IMR-90 (cell line): ENCODE measurements around the gene JAKMIP1. TPM values are rescaled to one million over a fixed set of nuclear protein-coding genes. Genes with fewer than 3 reads are reported as not detected.

Experiments
- ATAC-seq: fragments of 200-7000 bp; cut with Tn5 transposase; 2 replicates; pipeline ENCODE4 v1.9.1; 2020; ENCODE audit warnings: low read depth, mild to moderate bottlenecking, moderate library complexity
- BruUV-seq: library from RNA; stranded (reverse); fragments of 400-500 nt; replicated peaks from 2 replicates; lab custom pipeline; 2021; lab: Mats Ljungman, UMichigan
- CTCF ChIA-PET: fragments of 300-600 bp; formaldehyde crosslinking; extraction: SDS; loops from one replicate; lab custom pipeline; 2021; ENCODE audit warnings: antibody characterized with exemption; lab: Yijun Ruan, JAX
- POLR2A ChIA-PET: fragments of 300-600 bp; sonication (Branson Sonifier 250); formaldehyde crosslinking; loops from one replicate; lab custom pipeline; 2022; ENCODE audit warnings: antibody characterized with exemption; ENCODE audit not compliant: unreplicated experiment; lab: Charles Lee
- DNase-seq: peaks from one replicate; pipeline ENCODE4 v3.0.0; 2013
- H2AFZ ChIP-seq: replicated peaks from 2 replicates; pipeline ENCODE3; 2013; ENCODE audit warnings: low read length, mild to moderate bottlenecking; ENCODE audit not compliant: poor library complexity
- H2AK5ac ChIP-seq: 2 replicates; pipeline ENCODE4 v1.6.1; 2013; ENCODE audit warnings: low read depth, low read length, inconsistent platforms
- H2AK9ac ChIP-seq: replicated peaks from 2 replicates; pipeline ENCODE3; 2013; ENCODE audit warnings: mild to moderate bottlenecking, low read depth, low read length, moderate library complexity; ENCODE audit not compliant: poor library complexity
- H2BK120ac ChIP-seq: 2 replicates; pipeline ENCODE4 v1.6.1; 2013; ENCODE audit warnings: low read depth, low read length, inconsistent platforms
- H2BK15ac ChIP-seq: 3 replicates; pipeline ENCODE4 v1.6.1; 2013; ENCODE audit warnings: low read depth, low read length, inconsistent platforms
- H2BK20ac ChIP-seq: 2 replicates; pipeline ENCODE4 v1.6.1; 2013; ENCODE audit warnings: low read depth, mild to moderate bottlenecking, inconsistent platforms, low read length, moderate library complexity
- H2BK5ac ChIP-seq: 2 replicates; pipeline ENCODE4 v1.6.1; 2013; ENCODE audit warnings: mild to moderate bottlenecking, low read depth, low read length, inconsistent platforms; ENCODE audit not compliant: poor library complexity, severe bottlenecking
- H3K14ac ChIP-seq: replicated peaks from 2 replicates; pipeline ENCODE4 v1.6.1; 2013; ENCODE audit warnings: low read depth, low read length, inconsistent platforms
- H3K18ac ChIP-seq: 2 replicates; pipeline ENCODE4 v1.6.1; 2013; ENCODE audit warnings: low read depth, low read length, control low read depth
- H3K23ac ChIP-seq: 2 replicates; pipeline ENCODE4 v1.6.1; 2013; ENCODE audit warnings: low read depth, low read length, inconsistent platforms
- H3K27ac ChIP-seq: 2 replicates; pipeline ENCODE4 v1.5.1; 2013; ENCODE audit warnings: mild to moderate bottlenecking, control low read depth, low read length; ENCODE audit not compliant: insufficient read depth
- H3K27me3 ChIP-seq: 2 replicates; pipeline ENCODE4 v1.6.1; 2013; ENCODE audit warnings: low read length; ENCODE audit not compliant: control insufficient read depth, insufficient read depth
- H3K36me3 ChIP-seq: 2 replicates; pipeline ENCODE4 v1.6.1; 2013; ENCODE audit warnings: low read length, mixed read lengths; ENCODE audit not compliant: control insufficient read depth, insufficient read depth
- H3K4ac ChIP-seq: 2 replicates; pipeline ENCODE4 v1.6.1; 2013; ENCODE audit warnings: low read depth, low read length, inconsistent platforms
- H3K4me1 ChIP-seq: 2 replicates; pipeline ENCODE4 v1.6.1; 2013; ENCODE audit warnings: low read length, mixed read lengths; ENCODE audit not compliant: control insufficient read depth, insufficient read depth
- H3K4me2 ChIP-seq: 2 replicates; pipeline ENCODE4 v1.6.1; 2013; ENCODE audit warnings: low read depth, mild to moderate bottlenecking, control low read depth, low read length, moderate library complexity
- H3K4me3 ChIP-seq: 2 replicates; pipeline ENCODE4 v1.5.1; 2013; ENCODE audit warnings: low read depth, mild to moderate bottlenecking, control low read depth, low read length, moderate library complexity; ENCODE audit not compliant: insufficient read depth
- H3K56ac ChIP-seq: 2 replicates; pipeline ENCODE4 v1.6.1; 2013; ENCODE audit warnings: low read length, inconsistent platforms; ENCODE audit not compliant: insufficient read depth; ENCODE audit errors: extremely low read depth
- H3K79me1 ChIP-seq, 2 experiments: 2 replicates each; pipeline ENCODE4 v1.6.1; 2013; ENCODE audit warnings: low read length in 2 of 2, inconsistent platforms in 1 of 2, low read depth in 1 of 2
- H3K9ac ChIP-seq: 2 replicates; pipeline ENCODE4 v1.6.1; 2013; ENCODE audit warnings: low read depth, low read length, control low read depth
- H3K9me1 ChIP-seq: 2 replicates; pipeline ENCODE4 v1.6.1; 2013; ENCODE audit warnings: low read length, inconsistent platforms; ENCODE audit not compliant: insufficient read depth
- H3K9me3 ChIP-seq: 2 replicates; pipeline ENCODE4 v1.6.1; 2013; ENCODE audit warnings: low read length; ENCODE audit not compliant: control insufficient read depth, insufficient read depth
- H4K20me1 ChIP-seq: 2 replicates; pipeline ENCODE4 v1.6.1; 2013; ENCODE audit warnings: low read length, inconsistent platforms; ENCODE audit not compliant: insufficient read depth
- H4K5ac ChIP-seq: 2 replicates; pipeline ENCODE4 v1.6.1; 2013; ENCODE audit warnings: mild to moderate bottlenecking, low read depth, low read length, control low read depth
- H4K8ac ChIP-seq, 2 experiments: 2 replicates each; pipeline ENCODE4 v1.6.1; 2013; ENCODE audit warnings: low read depth in 2 of 2, low read length in 2 of 2, control low read depth in 1 of 2, inconsistent platforms in 1 of 2
- H4K91ac ChIP-seq: 2 replicates; pipeline ENCODE4 v1.6.1; 2013; ENCODE audit warnings: low read depth, low read length, inconsistent platforms; ENCODE audit not compliant: insufficient read depth
- BHLHE40 ChIP-seq: fragments of 150-350 bp; IDR thresholded peaks from 2 replicates; pipeline ENCODE4 v1.6.1; 2016; ENCODE audit warnings: mild to moderate bottlenecking, low read depth, low read length
- CEBPB ChIP-seq: IDR thresholded peaks from 2 replicates; pipeline ENCODE4 v1.6.1; 2012; ENCODE audit warnings: low read depth, low read length, improper control_type of control experiment
- CHD1 ChIP-seq: IDR thresholded peaks from 2 replicates; pipeline ENCODE4 v1.6.1; 2012; ENCODE audit warnings: low read depth, low read length, improper control_type of control experiment
- CTCF ChIP-seq: conservative IDR thresholded peaks from 2 replicates; pipeline ENCODE4 v1.5.1; 2012; ENCODE audit warnings: mild to moderate bottlenecking, low read depth, low read length, improper control_type of control experiment
- ELK1 ChIP-seq: fragments of 150-350 bp; IDR thresholded peaks from 2 replicates; pipeline ENCODE4 v1.6.1; 2016; ENCODE audit warnings: low read depth, mild to moderate bottlenecking, low read length, moderate library complexity, borderline replicate concordance
- FOS ChIP-seq: fragments of 150-350 bp; IDR thresholded peaks from 2 replicates; pipeline ENCODE4 v1.6.1; 2016; ENCODE audit warnings: low read depth, low read length
- MAFK ChIP-seq: IDR thresholded peaks from 2 replicates; pipeline ENCODE4 v1.6.1; 2012; ENCODE audit warnings: low read depth, low read length, improper control_type of control experiment
- MAZ ChIP-seq: IDR thresholded peaks from 2 replicates; pipeline ENCODE4 v1.6.1; 2012; ENCODE audit warnings: low read depth, mild to moderate bottlenecking, low read length, improper control_type of control experiment, moderate library complexity, borderline replicate concordance
- MXI1 ChIP-seq: IDR thresholded peaks from 2 replicates; pipeline ENCODE4 v1.6.1; 2012; ENCODE audit warnings: low read depth, mild to moderate bottlenecking, low read length, moderate library complexity, borderline replicate concordance
- NFE2L2 ChIP-seq: fragments of 150-350 bp; IDR thresholded peaks from 2 replicates; pipeline ENCODE4 v1.6.1; 2016; ENCODE audit warnings: low read depth, mild to moderate bottlenecking, low read length
- POLR2A ChIP-seq: IDR thresholded peaks from 2 replicates; pipeline ENCODE4 v1.6.1; 2012; ENCODE audit warnings: mild to moderate bottlenecking, low read depth, low read length
- RAD21 ChIP-seq: IDR thresholded peaks from 2 replicates; pipeline ENCODE4 v1.6.1; 2012; ENCODE audit warnings: low read length, improper control_type of control experiment
- RCOR1 ChIP-seq: IDR thresholded peaks from 2 replicates; pipeline ENCODE4 v1.6.1; 2012; ENCODE audit warnings: mild to moderate bottlenecking, low read length, improper control_type of control experiment; ENCODE audit not compliant: insufficient replicate concordance
- RFX5 ChIP-seq: IDR thresholded peaks from 2 replicates; pipeline ENCODE4 v1.8.0; 2012; ENCODE audit warnings: low read depth, mild to moderate bottlenecking, low read length, moderate library complexity
- SMC3 ChIP-seq: fragments of 150-350 bp; IDR thresholded peaks from 2 replicates; pipeline ENCODE4 v1.6.1; 2016; ENCODE audit warnings: low read depth, mild to moderate bottlenecking, antibody characterized with exemption, low read length, moderate library complexity
- USF2 ChIP-seq: fragments of 150-350 bp; IDR thresholded peaks from 2 replicates; pipeline ENCODE4 v1.6.1; 2017; ENCODE audit warnings: mild to moderate bottlenecking, antibody characterized with exemption, low read length, low read depth
- WGBS, 2 experiments: methylation state at CpG; one replicate each; pipeline versions ENCODE4 v1.1.5 to v1.1.7; 2013; ENCODE audit warnings: missing lambda C conversion rate in 2 of 2; ENCODE audit not compliant: insufficient read length in 1 of 2; ENCODE audit errors: extremely low coverage in 2 of 2; 5-methylcytosine and 5-hydroxymethylcytosine counted together
- dilution Hi-C: fragments of 300-500 bp; cut with HindIII; formaldehyde crosslinking; loops from one replicate; pipeline ENCODE4 v1.14.3; 2018; ENCODE audit warnings: low sequenced_read_pairs; ENCODE audit not compliant: unreplicated experiment
- in situ Hi-C: fragments of 300-500 bp; cut with MboI; formaldehyde crosslinking; loops from 3 replicates; pipeline ENCODE4 v1.14.3; 2019; ENCODE audit warnings: low sequenced_read_pairs, inconsistent platforms, mixed read lengths
- intact Hi-C: fragments of 100-400 bp; cut with micrococcal nuclease; formaldehyde crosslinking; loops from 2 replicates; pipeline ENCODE4 v1.10.0; 2022
- polyA plus RNA-seq, 3 experiments: library from polyadenylated mRNA; depleted of rRNA; stranded (reverse); fragments of >200 nt; gene quantifications; 2 replicates each; pipeline ENCODE4 v1.2.3, GENCODE V29; 2012; ENCODE audit warnings: low replicate concordance in 1 of 3
- total RNA-seq: library from RNA; depleted of rRNA; stranded (reverse); fragments of >200 nt; gene quantifications from 2 replicates; pipeline ENCODE4 v1.2.3, GENCODE V29; 2012

JAKMIP1 gene
- total and polyA plus RNA-seq, 2 of the 4 experiments (the other 2 are of a cell fraction): not detected

GRCh38 chr4:6011271-6011671 lies 189.1 kb downstream of the JAKMIP1 start:
- H2BK20ac ChIP-seq: no peak overlapping the region
- H3K4me3 ChIP-seq: no peak overlapping the region
- H3K27me3 ChIP-seq: no peaks in the 10 kb centered on the region
- H3K56ac ChIP-seq: no peak overlapping the region
- H3K4me2 ChIP-seq: no peak overlapping the region
- H3K4me1 ChIP-seq: no peaks in the 10 kb centered on the region
- no peak overlapping the region for H2AFZ ChIP-seq
- dilution Hi-C loops: no loop called here
- H3K27ac ChIP-seq: no peak overlapping the region
- no peak overlapping the region for H3K23ac ChIP-seq
- H2BK15ac ChIP-seq: no peak overlapping the region
- ATAC-seq (no peak), DNase-seq (no peak)
- in situ Hi-C loops: no loop called here
- no peak overlapping the region for H3K4ac ChIP-seq
- no peak overlapping the region for H2BK5ac ChIP-seq
- H4K91ac ChIP-seq: no peak overlapping the region
- H3K9me1 ChIP-seq: no peaks in the 10 kb centered on the region
- no peak overlapping the region for H2AK5ac ChIP-seq
- ChIA-PET POLR2A (no interaction called here), CTCF (interaction anchor here (1.8 kb wide), 1 partner anchor 14 kb away, joined by 5 read pairs; no protein-coding TSS in a partner anchor)
- H3K14ac ChIP-seq: no peak overlapping the region
- H4K5ac ChIP-seq: no peak overlapping the region
- H4K8ac ChIP-seq: no peak overlapping the region
- no peak for TF ChIP-seq CTCF
- TF ChIP-seq FOS: no peak
- no peak for TF ChIP-seq ELK1
- no peak for TF ChIP-seq USF2
- TF ChIP-seq MXI1: no peak
- no peak for TF ChIP-seq RCOR1
- no peak for TF ChIP-seq CHD1
- TF ChIP-seq RFX5: no peak
- TF ChIP-seq RAD21: no peak
- no peak for TF ChIP-seq POLR2A
- no peak for TF ChIP-seq MAFK
- TF ChIP-seq CEBPB: no peak
- no peak for TF ChIP-seq MAZ
- TF ChIP-seq SMC3: no peak
- no peak for TF ChIP-seq NFE2L2
- no peak for TF ChIP-seq BHLHE40
- no peak overlapping the region for H3K18ac ChIP-seq
- H3K9me3 ChIP-seq: no peaks in the 10 kb centered on the region
- no peaks in the 10 kb centered on the region for H3K36me3 ChIP-seq
- no peak overlapping the region for H3K9ac ChIP-seq
- WGBS, 2 experiments: 20% methylated on average over 1 of the region's 12 CpGs; no CpG with 5 or more reads in 1 of the 2 experiments
- no TSS peak for BruUV-seq
- H4K20me1 ChIP-seq: no peaks in the 10 kb centered on the region
- H3K79me1 ChIP-seq: no peaks in the 10 kb centered on the region
- no peak overlapping the region for H2AK9ac ChIP-seq
- intact Hi-C loops: no loop called here
- H2BK120ac ChIP-seq: no peak overlapping the region
